NOMO-1 treated with dmso at 0.1 percent for 144 hours (cell line): ENCODE data around the gene SP140L.
"Not testable (repeated sequence)": the region's sequence is repeated elsewhere in the genome, so short reads cannot be mapped to it uniquely, and the experiment has no call there.

Source experiments
- DNase-seq: peaks from one replicate; lab custom pipeline; 2025; ENCODE audit not compliant: unreplicated experiment; lab: John Stamatoyannopoulos, UW

SP140L gene

GRCh38 chr2:230323385-230324106 is 3.4 kb upstream of the SP140L start:
- no peak for DNase-seq

- DNase-seq, result no peak
Measured at GRCh38 chr2:230324503-230324902, 2.5 kb upstream of the SP140L start.

GRCh38 chr2:230325316-230326243 is 1.4 kb upstream of the SP140L start:
- DNase-seq, result no peak

- DNase-seq, result peak; percentile 24
Measured at GRCh38 chr2:230327418-230328154, 593 bp downstream of the SP140L start.

- no peak for DNase-seq
Measured at GRCh38 chr2:230328155-230328458, 1.1 kb downstream of the SP140L start.

- no peak for DNase-seq
Measured at GRCh38 chr2:230329946-230330605, 3.1 kb downstream of the SP140L start.

- DNase-seq, result no peak
Measured at GRCh38 chr2:230330725-230331124, 3.7 kb downstream of the SP140L start.

- no peak for DNase-seq
Measured at GRCh38 chr2:230335461-230335863, 8.5 kb downstream of the SP140L start.

GRCh38 chr2:230335864-230336506 is 9.0 kb downstream of the SP140L start:
- DNase-seq, result no peak

- DNase-seq, result not testable (repeated sequence)
Measured at GRCh38 chr2:230341936-230342528, 15.0 kb downstream of the SP140L start.

GRCh38 chr2:230343041-230343624 is 16.1 kb downstream of the SP140L start:
- DNase-seq, result not testable (repeated sequence)

- no peak for DNase-seq
Measured at GRCh38 chr2:230343747-230344146, 16.8 kb downstream of the SP140L start.

GRCh38 chr2:230346465-230346864 is 19.5 kb downstream of the SP140L start:
- DNase-seq, result no peak

GRCh38 chr2:230346921-230347533 is 20.0 kb downstream of the SP140L start:
- no peak for DNase-seq

GRCh38 chr2:230347659-230348305 is 20.8 kb downstream of the SP140L start:
- DNase-seq, result no peak

- DNase-seq, result no peak
Measured at GRCh38 chr2:230348787-230349186, 21.8 kb downstream of the SP140L start.

- DNase-seq, result no peak
Measured at GRCh38 chr2:230356084-230356483, 29.1 kb downstream of the SP140L start.

GRCh38 chr2:230358305-230358704 is 31.3 kb downstream of the SP140L start:
- DNase-seq, result no peak

- DNase-seq, result no peak
Measured at GRCh38 chr2:230360028-230360427, 33.0 kb downstream of the SP140L start.
